Measurements from ENCODE around the gene POM121C. TPM values are rescaled to one million over a fixed set of nuclear protein-coding genes. Genes with fewer than 3 reads are reported as not detected.
"Not testable (repeated sequence)": the region's sequence is repeated elsewhere in the genome, so short reads cannot be mapped to it uniquely, and the experiment has no call there.

POM121C gene
- polyA plus RNA-seq, 4 donors: 49.7 to 73.7 (median 60.3) TPM

- DNase-seq (ENCODE audit: low read depth in 4 of 4, low spot score in 3 of 4): not testable (repeated sequence)
Observed at GRCh38 chr7:75439000-75439399, 47.1 kb downstream of the POM121C start.

DNA sequence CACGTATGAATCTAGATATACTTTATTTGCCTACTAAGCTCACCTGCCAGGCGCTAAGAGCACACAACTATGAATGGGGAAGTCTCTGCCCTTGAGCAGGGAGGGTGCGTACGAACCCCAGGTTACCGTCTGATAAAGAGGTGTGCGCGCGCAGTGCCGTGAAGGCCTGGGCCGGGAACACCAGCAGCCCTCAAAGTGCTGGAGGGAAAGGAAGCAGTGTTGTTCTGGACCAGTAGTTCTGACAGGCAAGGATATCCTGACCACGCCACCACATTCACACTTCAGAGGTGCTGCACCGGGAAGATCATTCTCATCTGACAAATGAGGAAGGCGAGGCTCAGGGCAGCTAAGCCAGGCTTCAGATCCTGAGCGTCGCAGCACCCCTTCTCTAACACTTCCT lies 62.6 kb downstream of the POM121C start:
- DNase-seq (ENCODE audit: low read depth in 4 of 4, low spot score in 3 of 4): not testable (repeated sequence)

GRCh38 chr7:75421798-75422710 lies 64.0 kb downstream of the POM121C start:
- DNase-seq (ENCODE audit: low read depth in 4 of 4, low spot score in 3 of 4): not testable (repeated sequence)

DNA sequence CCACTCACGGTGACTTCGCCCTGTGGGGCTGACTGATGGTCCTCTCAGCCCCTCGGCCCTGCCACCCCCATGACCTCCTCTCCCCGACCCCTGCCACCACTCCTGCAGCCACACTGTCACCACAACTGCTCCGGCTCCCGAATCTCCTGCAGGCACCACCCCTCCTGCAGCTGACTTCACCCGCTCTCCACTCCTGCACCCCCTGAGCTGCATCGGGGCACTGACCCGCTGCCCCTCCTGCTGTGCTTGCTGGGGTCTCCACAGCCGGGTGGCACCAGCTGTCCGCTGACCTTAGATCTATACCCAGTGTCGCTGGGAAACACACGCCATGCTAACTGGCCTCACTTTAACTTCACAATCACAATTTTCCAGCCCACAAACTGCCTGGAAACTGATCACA lies 65.9 kb downstream of the POM121C start:
- not testable (repeated sequence) for DNase-seq (ENCODE audit: low read depth in 4 of 4, low spot score in 3 of 4)

GRCh38 chr7:75419693-75420092 lies 66.4 kb downstream of the POM121C start:
- DNase-seq (ENCODE audit: low read depth in 4 of 4, low spot score in 3 of 4): not testable (repeated sequence)

GRCh38 chr7:75419210-75419609 lies 66.9 kb downstream of the POM121C start:
- not testable (repeated sequence) for DNase-seq (ENCODE audit: low read depth in 4 of 4, low spot score in 3 of 4)

DNA sequence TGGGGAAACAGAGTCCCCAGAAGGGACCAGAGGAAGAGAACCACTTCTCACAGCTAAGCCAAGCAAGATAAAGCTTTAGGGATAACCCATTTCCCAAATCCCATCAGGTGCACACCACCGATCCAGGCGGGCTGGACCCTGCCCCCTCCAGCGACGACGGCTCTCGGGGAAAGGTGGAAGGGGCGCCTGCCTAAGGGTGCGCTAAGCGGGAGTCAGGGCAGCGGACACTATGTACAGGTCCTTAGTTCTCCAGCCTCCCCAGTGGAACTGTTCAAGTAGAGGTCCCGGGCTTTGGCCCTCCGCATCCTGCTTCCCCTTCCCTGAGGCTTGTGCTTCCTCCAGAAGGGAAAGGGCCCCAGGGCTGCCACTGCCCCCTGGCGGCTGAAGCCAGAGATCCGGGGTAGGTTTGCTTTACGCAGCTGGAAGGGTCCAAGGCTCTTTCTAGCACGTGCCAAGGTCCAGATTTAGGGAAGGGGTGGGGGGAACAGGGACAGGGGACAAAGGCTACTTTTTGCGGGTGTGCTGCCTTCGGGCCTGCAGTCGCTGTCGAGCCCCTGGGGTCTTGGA lies 67.7 kb downstream of the POM121C start:
- not testable (repeated sequence) for DNase-seq (ENCODE audit: low read depth in 4 of 4, low spot score in 3 of 4)

DNA sequence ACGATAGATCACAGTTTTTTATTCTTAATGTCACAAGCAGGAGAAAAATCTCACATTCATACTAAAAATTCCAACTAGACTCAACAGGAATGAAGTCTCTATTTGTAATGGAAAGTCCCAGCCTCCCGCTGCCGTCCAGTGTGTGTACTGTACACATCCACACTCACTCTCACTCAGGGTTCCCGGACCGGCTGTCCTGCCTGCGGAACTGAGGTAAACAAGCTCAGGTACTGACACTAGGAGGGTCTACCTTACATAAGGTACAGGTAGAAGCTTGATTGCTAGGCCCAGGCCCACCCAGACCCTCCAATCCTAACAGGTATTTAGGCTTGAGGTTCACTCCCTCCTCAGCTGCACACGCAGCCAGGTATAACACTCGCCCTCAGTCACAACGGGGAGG lies 69.3 kb downstream of the POM121C start:
- not testable (repeated sequence) for DNase-seq (ENCODE audit: low read depth in 4 of 4, low spot score in 3 of 4)

GRCh38 chr7:75415829-75416373 lies 70.2 kb downstream of the POM121C start:
- DNase-seq (ENCODE audit: low read depth in 4 of 4, low spot score in 3 of 4): not testable (repeated sequence)

DNA sequence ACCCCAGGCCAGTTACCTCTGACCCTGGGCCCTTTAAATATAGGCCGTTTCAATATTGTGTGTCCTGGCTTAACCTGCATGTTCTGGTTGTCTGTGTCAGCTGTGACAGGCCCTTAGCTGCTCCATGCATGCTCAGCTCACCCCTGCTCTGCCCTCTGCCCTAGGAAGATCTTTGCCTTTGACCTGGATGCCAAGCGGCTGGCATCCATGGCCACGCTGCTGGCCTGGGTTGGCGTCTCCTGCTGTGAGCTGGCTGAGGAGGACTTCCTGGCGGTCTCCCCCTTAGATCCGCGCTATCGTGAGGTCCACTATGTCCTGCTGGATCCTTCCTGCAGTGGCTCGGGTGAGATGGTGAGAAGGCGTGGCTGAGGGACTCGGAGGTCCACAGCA lies 70.7 kb downstream of the POM121C start:
- DNase-seq (ENCODE audit: low read depth in 4 of 4, low spot score in 3 of 4): not testable (repeated sequence)

DNA sequence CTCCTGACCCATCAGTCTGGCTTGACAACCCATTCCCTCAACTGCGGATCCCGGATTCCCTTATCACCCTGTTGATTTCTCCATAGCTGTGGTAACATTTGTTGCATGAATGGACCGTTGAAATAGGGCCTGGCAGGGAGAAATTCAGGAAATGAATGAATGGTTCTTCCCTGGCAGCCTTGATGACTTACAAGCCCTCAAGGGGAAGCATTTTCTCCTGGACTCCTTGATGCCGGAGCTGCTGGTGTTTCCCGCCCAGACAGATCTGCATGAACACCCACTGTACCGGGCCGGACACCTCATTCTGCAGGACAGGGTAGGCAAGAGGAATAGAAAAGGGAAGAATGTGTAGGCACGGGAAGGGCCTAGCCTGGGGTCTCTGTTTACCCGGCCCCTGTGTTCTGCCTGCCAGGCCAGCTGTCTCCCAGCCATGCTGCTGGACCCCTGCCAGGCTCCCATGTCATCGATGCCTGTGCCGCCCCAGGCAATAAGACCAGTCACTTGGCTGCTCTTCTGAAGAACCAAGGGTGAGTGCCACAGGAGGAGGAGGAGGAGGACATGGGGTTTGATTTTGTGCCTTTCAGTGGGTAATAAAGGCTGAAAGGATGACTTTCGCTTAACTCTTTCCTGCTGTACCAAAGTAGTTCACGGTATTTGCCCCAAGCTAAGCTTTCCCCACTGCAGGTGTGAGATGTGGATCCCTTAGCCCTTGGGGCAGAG lies 71.2 kb downstream of the POM121C start:
- DNase-seq (ENCODE audit: low read depth in 4 of 4, low spot score in 3 of 4): not testable (repeated sequence)

- not testable (repeated sequence) for DNase-seq (ENCODE audit: low read depth in 4 of 4, low spot score in 3 of 4)
Observed at GRCh38 chr7:75414204-75414603, 71.9 kb downstream of the POM121C start.

DNA sequence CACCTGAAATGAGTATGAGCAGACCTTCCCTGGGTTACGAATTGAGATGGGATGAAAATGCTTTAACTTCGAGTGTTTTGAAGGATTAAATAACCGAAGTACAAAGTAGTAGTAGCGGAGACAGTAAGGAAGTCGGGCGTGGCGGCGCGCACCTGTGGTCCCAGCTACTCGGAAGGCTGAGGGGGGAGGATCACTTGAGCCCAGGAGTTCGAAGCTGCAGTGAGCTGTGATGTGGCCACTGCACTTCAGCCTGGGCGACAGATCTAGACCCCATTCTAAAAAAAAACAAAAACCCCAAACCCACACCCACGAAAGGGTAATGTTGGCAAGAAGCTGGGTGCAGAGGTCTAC lies 75.3 kb downstream of the POM121C start:
- DNase-seq (ENCODE audit: low read depth in 4 of 4, low spot score in 3 of 4): not testable (repeated sequence)

- not testable (repeated sequence) for DNase-seq (ENCODE audit: low read depth in 4 of 4, low spot score in 3 of 4)
Observed at GRCh38 chr7:75409880-75410822, 75.9 kb downstream of the POM121C start.

DNA sequence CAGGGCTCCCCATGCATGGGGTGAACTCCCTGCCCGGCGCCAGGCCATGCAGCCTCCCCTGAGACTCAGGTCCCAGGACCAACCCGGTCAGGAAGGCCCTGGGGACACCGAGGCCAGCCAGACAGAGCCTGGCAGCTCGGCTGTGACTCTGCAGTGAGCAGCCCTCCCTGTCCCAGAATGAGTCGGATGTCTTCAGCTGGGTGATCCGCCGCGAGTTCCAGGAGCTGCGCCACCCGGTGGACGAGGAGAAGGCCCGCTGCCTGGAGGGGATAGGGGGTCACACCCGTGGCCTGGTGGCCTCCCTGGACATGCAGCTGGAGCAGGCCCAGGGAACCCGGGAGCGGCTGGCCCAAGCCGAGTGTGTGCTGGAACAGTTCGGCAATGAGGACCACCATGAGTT lies 81.4 kb downstream of the POM121C start:
- not testable (repeated sequence) for DNase-seq (ENCODE audit: low read depth in 4 of 4, low spot score in 3 of 4)

DNA sequence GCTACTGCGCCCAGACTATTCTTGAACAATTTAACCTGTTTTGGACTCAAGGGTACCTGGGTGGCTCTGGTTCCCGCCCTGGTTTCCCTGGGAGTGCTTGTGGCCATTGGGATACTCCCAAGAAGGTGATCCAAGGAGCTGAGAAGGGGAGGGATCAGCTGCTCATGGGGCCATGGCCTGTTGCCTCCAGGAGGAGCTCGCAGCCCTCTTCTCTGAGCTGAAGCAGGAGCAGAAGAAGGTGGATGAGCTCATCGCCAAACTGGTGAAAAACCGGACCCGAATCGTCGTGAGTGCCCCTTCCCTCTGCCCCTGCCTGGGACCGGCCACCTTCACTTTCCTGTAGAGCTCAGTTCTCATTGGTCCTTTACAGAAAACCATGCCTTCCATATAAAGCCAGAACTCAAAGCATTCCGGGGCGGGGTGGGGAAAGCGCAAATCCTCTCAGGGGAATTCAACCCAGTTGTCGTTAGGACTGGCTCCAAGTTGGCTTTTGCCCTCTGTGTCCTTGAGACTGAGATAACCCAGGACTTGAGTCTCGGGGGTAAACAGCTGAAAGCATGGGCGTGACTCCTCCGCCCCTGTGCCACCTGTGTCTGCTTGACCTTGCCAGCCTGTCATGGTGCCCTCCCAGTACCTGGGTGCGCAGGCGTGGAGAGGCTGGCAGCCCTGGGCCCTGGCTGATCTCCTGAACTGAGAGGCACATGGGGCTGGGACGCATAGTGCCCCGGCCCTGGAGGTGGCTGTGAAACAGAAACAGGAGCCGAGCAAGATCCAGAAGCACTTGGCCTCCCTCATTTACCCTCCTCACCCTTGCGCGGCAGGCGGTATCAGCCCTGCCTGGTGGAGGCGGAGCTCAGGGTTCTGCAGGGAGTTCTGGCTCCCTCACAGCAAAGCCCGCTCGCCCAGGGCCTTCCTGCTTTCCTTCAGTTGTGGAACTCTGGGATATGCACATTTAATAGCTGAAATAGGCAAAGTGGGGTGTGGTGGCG lies 82.3 kb downstream of the POM121C start:
- DNase-seq (ENCODE audit: low read depth in 4 of 4, low spot score in 3 of 4): not testable (repeated sequence)

DNA sequence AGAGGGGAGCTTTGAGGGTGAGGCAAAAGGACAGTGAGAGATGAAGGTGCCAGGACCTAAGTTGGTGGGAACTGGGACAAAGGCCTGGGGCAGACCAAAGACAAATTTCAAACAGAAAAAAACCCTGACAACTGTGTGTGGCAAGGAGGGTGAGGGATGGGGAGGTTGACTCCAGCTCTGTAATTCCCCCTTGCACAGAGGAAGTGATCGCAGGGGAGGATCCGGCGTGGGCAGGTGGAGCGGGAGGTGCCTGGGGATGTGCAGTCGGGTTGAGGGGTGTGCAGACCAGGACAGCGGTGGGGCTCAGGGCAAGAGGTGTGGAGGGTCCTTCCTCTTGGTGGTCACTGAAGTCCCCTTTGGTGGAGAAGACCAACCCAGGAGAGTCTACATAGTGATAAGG lies 85.5 kb downstream of the POM121C start:
- not testable (repeated sequence) for DNase-seq (ENCODE audit: low read depth in 4 of 4, low spot score in 3 of 4)

- DNase-seq (ENCODE audit: low read depth in 4 of 4, low spot score in 3 of 4): not testable (repeated sequence)
Observed at GRCh38 chr7:75398771-75399700, 87.1 kb downstream of the POM121C start.

Measured in left renal pelvis (tissue), 4 donors.